Nephron progenitor cell (in vitro differentiated cells): ENCODE measurements around the gene NOVA2.

ENCODE experiments used
- DNase-seq: peaks from one replicate; pipeline ENCODE4 v3.0.0; 2021
- H3K27ac Mint-ChIP-seq: 2 replicates; pipeline ENCODE4 v1.8.0; 2021; ENCODE audit warnings: mild to moderate bottlenecking, moderate library complexity, mixed read lengths
- H3K27me3 Mint-ChIP-seq: 2 replicates; pipeline ENCODE4 v1.8.0; 2021; ENCODE audit warnings: mild to moderate bottlenecking, low read depth, mixed read lengths; ENCODE audit not compliant: poor library complexity
- H3K36me3 Mint-ChIP-seq: 2 replicates; pipeline ENCODE4 v1.8.0; 2021; ENCODE audit warnings: low read depth, mixed read lengths
- H3K4me1 Mint-ChIP-seq: 2 replicates; pipeline ENCODE4 v1.8.0; 2021; ENCODE audit warnings: mixed read lengths
- H3K4me3 Mint-ChIP-seq: 2 replicates; pipeline ENCODE4 v1.8.0; 2021; ENCODE audit warnings: mild to moderate bottlenecking, moderate library complexity, mixed read lengths
- H3K9me3 Mint-ChIP-seq: 2 replicates; pipeline ENCODE4 v1.8.0; 2021; ENCODE audit warnings: mild to moderate bottlenecking, moderate library complexity, mixed read lengths
- CTCF ChIP-seq: fragments of 200-600 bp; sonication (generic); IDR thresholded peaks from 2 replicates; pipeline ENCODE4 v1.5.0; 2021; ENCODE audit warnings: antibody characterized with exemption

NOVA2 gene

GRCh38 chr19:45902651-45903625 is 70.7 kb downstream of the NOVA2 start:
- peaks cover 48% of the 10 kb centered on the region for H3K27me3 Mint-ChIP-seq
- DNase-seq, result peak; percentile 100
- peaks cover 10% of the 10 kb centered on the region for H3K4me1 Mint-ChIP-seq
- no peak for TF ChIP-seq CTCF
- peaks cover 26% of the 10 kb centered on the region for H3K36me3 Mint-ChIP-seq
- H3K4me3 Mint-ChIP-seq, result peak overlapping the region; percentile 79
- H3K9me3 Mint-ChIP-seq, result no peaks in the 10 kb centered on the region
- H3K27ac Mint-ChIP-seq, result peak overlapping the region; percentile 64

- Mint-ChIP-seq H3K27ac (peak within 1 kb of the TSS; percentile 64), H3K9me3 (no peaks in the 10 kb centered on the region), H3K4me3 (peak within 1 kb of the TSS; percentile 95), H3K27me3 (peaks cover 44% of the 10 kb centered on the region), H3K36me3 (peaks cover 26% of the 10 kb centered on the region), H3K4me1 (peaks cover 10% of the 10 kb centered on the region)
- no peak for TF ChIP-seq CTCF
- no peak for DNase-seq
These were observed 71.6 kb downstream of the NOVA2 start, which contains the start of gene MYPOP for GRCh38 chr19:45901912-45902650. Gene MYPOP, minus strand, starts transcription at chr19:45902613. Its CDS starts 840 bp downstream, at chr19:45901773.

- H3K4me3 Mint-ChIP-seq, result peak overlapping the region; percentile 62
- no peak overlapping the region for H3K27ac Mint-ChIP-seq
- DNase-seq, result peak; percentile 59
These were observed 72.2 kb downstream of the NOVA2 start for GRCh38 chr19:45901432-45901911.

GRCh38 chr19:45900738-45901431 is 72.8 kb downstream of the NOVA2 start:
- no peak for TF ChIP-seq CTCF
- DNase-seq, result no peak
- no peak overlapping the region for H3K27ac Mint-ChIP-seq
- H3K9me3 Mint-ChIP-seq, result no peaks in the 10 kb centered on the region
- peaks cover 26% of the 10 kb centered on the region for H3K36me3 Mint-ChIP-seq
- peaks cover 38% of the 10 kb centered on the region for H3K27me3 Mint-ChIP-seq
- peaks cover 10% of the 10 kb centered on the region for H3K4me1 Mint-ChIP-seq
- H3K4me3 Mint-ChIP-seq, result peak overlapping the region; percentile 57

More at GRCh38 chr19:45901432-45901911, 72.2 kb downstream of the NOVA2 start:
- TF ChIP-seq CTCF, result no peak
- peaks cover 10% of the 10 kb centered on the region for H3K4me1 Mint-ChIP-seq
- H3K9me3 Mint-ChIP-seq, result no peaks in the 10 kb centered on the region
- peaks cover 26% of the 10 kb centered on the region for H3K36me3 Mint-ChIP-seq
- peaks cover 40% of the 10 kb centered on the region for H3K27me3 Mint-ChIP-seq

GRCh38 chr19:45899919-45900589 is 73.6 kb downstream of the NOVA2 start:
- no peaks in the 10 kb centered on the region for H3K9me3 Mint-ChIP-seq
- H3K4me3 Mint-ChIP-seq, result peak overlapping the region; percentile 26

More at GRCh38 chr19:45899919-45900589, 73.6 kb downstream of the NOVA2 start:
- H3K4me1 Mint-ChIP-seq, result peaks cover 10% of the 10 kb centered on the region
- DNase-seq, result no peak
- peaks cover 34% of the 10 kb centered on the region for H3K27me3 Mint-ChIP-seq
- no peak overlapping the region for H3K27ac Mint-ChIP-seq
- peaks cover 33% of the 10 kb centered on the region for H3K36me3 Mint-ChIP-seq
- no peak for TF ChIP-seq CTCF
